Psoas muscle (tissue), 8 donors: ENCODE data around the gene MAGEA8. TPM values are rescaled to one million over a fixed set of nuclear protein-coding genes. Genes with fewer than 3 reads are reported as not detected.
"Not testable (repeated sequence)": the region's sequence is repeated elsewhere in the genome, so short reads cannot be mapped to it uniquely, and the experiment has no call there.

Experiments used
- ATAC-seq, 4 donors: fragments of 200-7000 bp; cut with Tn5 transposase; one replicate each; pipeline ENCODE4 v1.9.1; 2020; ENCODE audit warnings: moderate library complexity in 3 of 4, mild to moderate bottlenecking in 2 of 4
- DNase-seq, 2 donors: peaks; one replicate each; pipeline ENCODE4 v3.0.0-alpha.2; 2020
- H3K27ac ChIP-seq: fragments of 200-600 bp; one replicate; pipeline ENCODE4 v1.8.0; 2022
- H3K27me3 ChIP-seq, 3 donors: fragments of 200-600 bp in 1 of 3; one replicate each; pipeline versions ENCODE4 v1.6.1 to v1.8.0; 2013 to 2022; ENCODE audit warnings: low read length in 2 of 3, mild to moderate bottlenecking in 2 of 3, moderate library complexity in 1 of 3; ENCODE audit not compliant: insufficient read depth in 3 of 3
- H3K36me3 ChIP-seq, 2 donors: fragments of 200-600 bp in 1 of 2; one replicate each; pipeline versions ENCODE4 v1.6.1 to v1.8.0; 2013 to 2022; ENCODE audit warnings: low read depth in 1 of 2, mild to moderate bottlenecking in 1 of 2, moderate library complexity in 1 of 2; ENCODE audit not compliant: insufficient read depth in 1 of 2
- H3K4me1 ChIP-seq: fragments of 200-600 bp; one replicate; pipeline ENCODE4 v1.8.0; 2022
- H3K4me3 ChIP-seq: fragments of 200-600 bp; one replicate; pipeline ENCODE4 v1.8.0; 2022; ENCODE audit warnings: mild to moderate bottlenecking
- H3K9me3 ChIP-seq: fragments of 200-600 bp; one replicate; pipeline ENCODE4 v1.8.0; 2022
- CTCF ChIP-seq: fragments of 200-600 bp; IDR thresholded peaks from one replicate; pipeline ENCODE4 v1.8.0; 2022; ENCODE audit warnings: antibody characterized with exemption
- WGBS, 3 donors: extraction: QIAGEN DNeasy Blood & Tissue Kit; methylation state at CpG; one replicate each; pipeline versions ENCODE4 v1.1.6 to v1.1.7; 2013; 5-methylcytosine and 5-hydroxymethylcytosine counted together
- intact Hi-C, 2 donors: fragments of 100-400 bp; cut with DNase I; formaldehyde crosslinking; loops; one replicate each; pipeline versions ENCODE4 v1.11.0 to v1.14.2; 2022
- long read RNA-seq, 2 donors: library from polyadenylated mRNA; unstranded; transcript quantifications; one replicate each; pipeline ENCODE4 v2.0.0, GENCODE V29; 2021
- polyA plus RNA-seq, 3 donors: library from polyadenylated mRNA; stranded (reverse); fragments of 200-250 nt; gene quantifications; one replicate each; pipeline ENCODE4 v1.2.3, GENCODE V29; 2013
- total RNA-seq, 4 donors: library from RNA; stranded (reverse); fragmentation: NEBNext Ultra II Directional in 2 of 4; extraction: Animal tissue kit (Norgen Biotek cat#: 25700) in 2 of 4; gene quantifications; one replicate each; pipeline versions ENCODE4 v1.2.1 to v1.2.4, GENCODE V29; 2021 to 2023
- donor health status: healthy with polysubstance abuse.
- donor health status: DM: no; HTN: no; CAD: no; lungs with moderate emphysema.
- donor health status: Bipolar disorder and iron deficiency.
- donor health status: healthy.
- donor health status: DM: yes; HTN: yes; CAD: no.
- donor health status: DM: no; HTN: no; CAD: no.
- donor health status: DM: no; HTN: no; CAD: no.
- donor health status: DM: yes; HTN: yes; CAD: no.

The MAGEA8 gene
- not detected for total RNA-seq
- not detected for polyA plus RNA-seq
- long read RNA-seq, donor 1 = 0 reads
- long read RNA-seq, donor 2 = 0 reads

- no peak for TF ChIP-seq CTCF
- Histone ChIP-seq H3K36me3 (no peaks in the 10 kb centered on the region), H3K4me3 (no peak within 1 kb of the TSS), H3K4me1 (no peaks in the 10 kb centered on the region), H3K9me3 (no peaks in the 10 kb centered on the region), H3K27me3 (no peaks in the 10 kb centered on the region), H3K27ac (no peak within 1 kb of the TSS)
- whole genome bisulfite sequencing, 3 donors = 86 to 94% (median 92%) methylated on average over 19 to 33 of the region's 33 CpGs
- no peak for ATAC-seq
- intact Hi-C loops = no loop called here
- no peak for DNase-seq
Measured at GRCh38 chrX:149881081-149881711, at the start of gene MAGEA8. MAGEA8 (plus strand) TSS chrX:149881183; CDS start chrX:149884273, 3,090 bp downstream.

- peaks cover 0 to 9% (median 0%) of the 10 kb centered on the region in 3 donors for H3K27me3 ChIP-seq
- TF ChIP-seq CTCF = no peak
- no peak for DNase-seq
- no peaks in the 10 kb centered on the region for H3K4me1 ChIP-seq
- H3K36me3 ChIP-seq = no peaks in the 10 kb centered on the region
- no peak overlapping the region for H3K4me3 ChIP-seq
- H3K27ac ChIP-seq = no peak overlapping the region
- H3K9me3 ChIP-seq = no peaks in the 10 kb centered on the region
- intact Hi-C loops = no loop called here
- no peak for ATAC-seq
- 63 to 93% (median 87%) methylated on average over 2 of the region's 2 CpGs for WGBS, 3 donors
Measured at GRCh38 chrX:149831473-149831872, 49.5 kb upstream of the MAGEA8 start.

GRCh38 chrX:149836728-149837127 lies 44.3 kb upstream of the MAGEA8 start:
- intact Hi-C loops = not testable (repeated sequence)

GRCh38 chrX:149837167-149837566 lies 43.8 kb upstream of the MAGEA8 start:
- no peaks in the 10 kb centered on the region for H3K9me3 ChIP-seq
- H3K4me1 ChIP-seq = no peaks in the 10 kb centered on the region
- no peaks in the 10 kb centered on the region for H3K36me3 ChIP-seq
- intact Hi-C loops = no loop called here
- ATAC-seq (no peak), DNase-seq (no peak)
- H3K27me3 ChIP-seq = no peaks in the 10 kb centered on the region
- H3K4me3 ChIP-seq = no peak overlapping the region
- H3K27ac ChIP-seq = no peak overlapping the region
- TF ChIP-seq CTCF = no peak

More at GRCh38 chrX:149836728-149837127, 44.3 kb upstream of the MAGEA8 start:
- not testable (repeated sequence) for H3K9me3 ChIP-seq, DNase-seq, H3K36me3 ChIP-seq, H3K4me3 ChIP-seq, H3K4me1 ChIP-seq, ATAC-seq, H3K27me3 ChIP-seq, H3K27ac ChIP-seq
- 49 to 62% (median 60%) methylated on average over 5 of the region's 5 CpGs for WGBS, 3 donors

- Histone ChIP-seq H3K27ac (no peak overlapping the region), H3K4me3 (no peak overlapping the region), H3K4me1 (no peaks in the 10 kb centered on the region), H3K27me3 (no peaks in the 10 kb centered on the region), H3K36me3 (no peaks in the 10 kb centered on the region), H3K9me3 (no peaks in the 10 kb centered on the region)
- no peak for DNase-seq
- intact Hi-C loops = no loop called here
- no peak for TF ChIP-seq CTCF
- ATAC-seq = no peak
Measured at GRCh38 chrX:149837639-149838038, 43.3 kb upstream of the MAGEA8 start.
